HepG2 (cell line): ENCODE measurements around the gene VSIG10L. TPM values are rescaled to one million over a fixed set of nuclear protein-coding genes. Genes with fewer than 3 reads are reported as not detected.

Experiments
- ATAC-seq: fragments of 200-7000 bp; cut with Tn5 transposase; 3 replicates; pipeline ENCODE4 v1.9.1; 2020; ENCODE audit warnings: mild to moderate bottlenecking, moderate library complexity
- BruUV-seq: library from RNA; stranded (reverse); fragments of 400-500 nt; replicated peaks from 2 replicates; lab custom pipeline; 2021; lab: Mats Ljungman, UMichigan
- CTCF ChIA-PET: fragments of 300-600 bp; formaldehyde crosslinking; extraction: SDS; loops from one replicate; lab custom pipeline; 2021; ENCODE audit warnings: low total read pairs, inconsistent platforms, low intra/inter-chr PET ratio; lab: Yijun Ruan, JAX
- POLR2A ChIA-PET: fragments of 350-600 bp; sonication (Branson Sonifier 250); formaldehyde crosslinking; loops from one replicate; lab custom pipeline; 2020; ENCODE audit warnings: antibody characterized with exemption, inconsistent platforms; lab: Yijun Ruan, JAX
- DNase-seq: peaks from one replicate; pipeline ENCODE4 v3.0.0-alpha.2; 2015; ENCODE audit warnings: low spot score
- FAIRE-seq: peaks from 3 replicates; lab custom pipeline; 2011; peaks lifted over from hg19 to GRCh38; lab: Jason Lieb, UNC
- H2AFZ ChIP-seq: one replicate; pipeline ENCODE4 v1.6.1; 2011; ENCODE audit warnings: low read length, inconsistent platforms
- H3K27ac ChIP-seq: fragments of 300-600 bp; 3 replicates; pipeline ENCODE4 v1.8.0; 2011; ENCODE audit warnings: mixed run types, mild to moderate bottlenecking, mixed read lengths, low read length, inconsistent platforms; ENCODE audit not compliant: insufficient read depth; ENCODE audit errors: extremely low read length
- H3K27me3 ChIP-seq, 2 experiments: fragments of 200-600 bp in 1 of 2; 2 replicates in 1 of 2; 3 replicates in 1 of 2; pipeline versions ENCODE4 v1.6.0 to v1.8.0; 2011; ENCODE audit warnings: low read length in 2 of 2, mild to moderate bottlenecking in 2 of 2, moderate library complexity in 2 of 2, inconsistent platforms in 1 of 2; ENCODE audit not compliant: insufficient read depth in 2 of 2, control insufficient read depth in 1 of 2
- H3K36me3 ChIP-seq, 2 experiments: fragments of 200-600 bp in 1 of 2; replicated peaks in 1 of 2; 2 replicates in 1 of 2; 3 replicates in 1 of 2; pipeline versions ENCODE4 v1.5.1 to v1.8.0; 2011; ENCODE audit warnings: low read length in 2 of 2, inconsistent platforms in 1 of 2; ENCODE audit not compliant: insufficient read depth in 2 of 2, control insufficient read depth in 1 of 2
- H3K4me1 ChIP-seq: 2 replicates; pipeline ENCODE4 v1.5.1; 2012; ENCODE audit warnings: low read length, inconsistent platforms; ENCODE audit not compliant: insufficient read depth
- H3K4me2 ChIP-seq: 2 replicates; pipeline ENCODE4 v1.6.0; 2011; ENCODE audit warnings: low read depth, low read length, inconsistent platforms
- H3K4me3 ChIP-seq, 3 experiments: fragments of 200-600 bp in 1 of 3; sonication (generic), shearing (Covaris generic) in 1 of 3; replicated peaks in 1 of 3; 2 replicates each; pipeline ENCODE4 v1.5.1; 2011 to 2016; ENCODE audit warnings: low read length in 3 of 3, inconsistent platforms in 2 of 3, low read depth in 2 of 3, mild to moderate bottlenecking in 2 of 3, control low read depth in 1 of 3, mixed read lengths in 1 of 3; ENCODE audit not compliant: insufficient read depth in 1 of 3
- H3K79me2 ChIP-seq: one replicate; pipeline ENCODE4 v1.6.1; 2011; ENCODE audit warnings: low read length, inconsistent platforms; ENCODE audit not compliant: insufficient read depth
- H3K9ac ChIP-seq: 2 replicates; pipeline ENCODE4 v1.6.0; 2011; ENCODE audit warnings: mild to moderate bottlenecking, low read depth, low read length, inconsistent platforms; ENCODE audit not compliant: insufficient read depth
- H3K9me3 ChIP-seq: 2 replicates; pipeline ENCODE4 v1.5.1; 2012; ENCODE audit warnings: mild to moderate bottlenecking, low read length
- H4K20me1 ChIP-seq: 2 replicates; pipeline ENCODE4 v1.6.0; 2011; ENCODE audit warnings: inconsistent platforms, mild to moderate bottlenecking, low read length, moderate library complexity; ENCODE audit not compliant: insufficient read depth
- AGO2 ChIP-seq: fragments of 200-400 bp; formaldehyde crosslinking; optimal IDR thresholded peaks from 2 replicates; pipeline ENCODE3; 2017; ENCODE audit warnings: mild to moderate bottlenecking, low read depth, low read length, moderate library complexity
- KLF16 ChIP-seq, 2 experiments: sonication (generic) in 1 of 2; formaldehyde crosslinking in 1 of 2; IDR thresholded peaks; 2 replicates each; pipeline versions ENCODE4 v1.6.1 to v1.8.0; 2016 to 2023; ENCODE audit warnings: missing genetic modification reagents in 2 of 2, missing compliant biosample characterization in 1 of 2
- MAF1 ChIP-seq: sonication (generic); formaldehyde crosslinking; IDR thresholded peaks from 2 replicates; pipeline ENCODE4 v1.5.0; 2020; ENCODE audit warnings: missing genetic modification reagents, borderline replicate concordance
- POLR2A ChIP-seq, 2 experiments: IDR thresholded peaks; 2 replicates each; pipeline ENCODE4 v1.6.1; 2011; ENCODE audit warnings: low read depth in 2 of 2, low read length in 2 of 2, mild to moderate bottlenecking in 1 of 2, moderate library complexity in 1 of 2; ENCODE audit not compliant: insufficient read depth in 1 of 2
- RBAK ChIP-seq: sonication (generic); formaldehyde crosslinking; IDR thresholded peaks from 2 replicates; pipeline ENCODE4 v1.5.1; 2020; ENCODE audit warnings: mild to moderate bottlenecking, missing genetic modification reagents
- TARDBP ChIP-seq: sonication (generic); formaldehyde crosslinking; IDR thresholded peaks from 2 replicates; pipeline ENCODE4 v1.8.0; 2022; ENCODE audit warnings: mild to moderate bottlenecking, missing genetic modification reagents
- ZNF546 ChIP-seq: sonication (generic); formaldehyde crosslinking; conservative IDR thresholded peaks from 2 replicates; pipeline ENCODE4 v1.8.1; 2023; ENCODE audit warnings: mild to moderate bottlenecking, missing genetic modification reagents
- WGBS: methylation state at CpG from one replicate; pipeline ENCODE4 v1.1.6; 2017; ENCODE audit warnings: low lambda C conversion rate; 5-methylcytosine and 5-hydroxymethylcytosine counted together
- in situ Hi-C: cut with HindIII; loops from 2 replicates; pipeline ENCODE4 v1.10.0; 2017; ENCODE audit warnings: low pct_unique_long_range_greater_than_20kb; ENCODE audit not compliant: extremely low pct_ligation_motif_present
- intact Hi-C: fragments of 100-400 bp; cut with micrococcal nuclease; formaldehyde crosslinking; loops from one replicate; pipeline ENCODE4 v1.10.0; 2022; ENCODE audit not compliant: unreplicated experiment
- polyA plus RNA-seq, 8 experiments: library from polyadenylated mRNA; depleted of rRNA in 3 of 8; stranded (reverse) in 7 of 8; unstranded in 1 of 8; fragments of >200 nt; fragmentation: Illumina TruSeq in 4 of 8; extraction: Trizol in 4 of 8; gene quantifications; 2 replicates each; pipeline versions ENCODE4 v1.2.1 to v1.2.3, GENCODE V29; 2011 to 2016; ENCODE audit warnings: low read depth in 4 of 8, missing spikeins in 1 of 8, mixed read lengths in 1 of 8; ENCODE audit not compliant: insufficient read depth in 1 of 8
- total RNA-seq, 5 experiments: library from RNA; depleted of rRNA; stranded (reverse); fragments of >200 nt; fragmentation: Illumina TruSeq; extraction: Trizol; gene quantifications; 2 replicates each; pipeline ENCODE4 v1.2.3, GENCODE V29; 2016; ENCODE audit warnings: low read depth in 1 of 5
- TF ChIP-seq, protein P1 (sequence below): sonication (generic); formaldehyde crosslinking; IDR thresholded peaks from 2 replicates; pipeline ENCODE4 v1.4.0; 2020; ENCODE audit warnings: mild to moderate bottlenecking, low read depth, missing genetic modification reagents
- TF ChIP-seq, protein P2 (sequence below): sonication (generic); formaldehyde crosslinking; IDR thresholded peaks from 2 replicates; pipeline ENCODE4 v1.8.0; 2022; ENCODE audit warnings: missing genetic modification reagents, mild to moderate bottlenecking, moderate library complexity, borderline replicate concordance
- TF ChIP-seq, protein P3 (sequence below): sonication (generic); formaldehyde crosslinking; IDR thresholded peaks from 2 replicates; pipeline ENCODE4 v1.5.0; 2020; ENCODE audit warnings: mild to moderate bottlenecking, missing genetic modification reagents, moderate library complexity

Gene VSIG10L
- total and polyA plus RNA-seq, 2 of the 13 experiments (the other 11 are each of a cell fraction or from before 2014, with no cell fraction given): 2.7 to 8.5 TPM

DNA sequence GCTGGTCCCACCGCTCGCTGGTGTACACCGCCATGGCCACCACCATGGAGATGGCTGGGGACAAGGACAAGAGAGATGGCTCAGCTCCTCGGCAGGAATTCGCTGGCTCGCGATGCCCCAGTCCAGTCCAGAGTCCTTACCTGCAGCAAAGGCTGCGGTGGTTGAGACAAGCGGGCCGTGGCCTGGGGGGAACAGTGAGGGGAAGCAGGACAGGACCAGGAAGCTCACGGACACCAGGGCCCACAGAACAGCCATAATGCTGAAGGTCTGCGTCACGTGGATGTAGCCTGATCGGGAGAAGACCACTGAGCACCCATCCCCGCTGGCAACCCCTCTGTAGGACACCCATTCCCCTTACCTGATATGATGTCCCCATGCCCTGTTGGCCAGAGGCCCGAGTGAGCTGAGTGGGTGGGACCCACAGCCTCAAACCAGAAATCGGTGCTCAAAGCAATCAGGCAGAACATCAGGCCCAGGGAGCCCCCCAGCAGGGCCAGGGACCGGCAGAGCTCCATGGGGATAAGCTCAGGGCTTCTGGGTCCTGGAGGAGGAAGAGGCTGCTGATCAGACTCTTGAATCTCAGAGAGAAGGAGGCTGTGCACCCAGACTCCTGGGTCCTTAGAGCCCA, 30.2 kb upstream of the VSIG10L start:
- Histone ChIP-seq H3K27me3 (peaks cover 0 to 14% of the 10 kb centered on the region in 2 experiments; a peak in 1 of 5 replicates), H2AFZ (no peak overlapping the region), H4K20me1 (no peaks in the 10 kb centered on the region), H3K79me2 (peaks cover 5% of the 10 kb centered on the region), H3K36me3 (no peaks in the 10 kb centered on the region), H3K4me2 (no peak overlapping the region; the same call in 1 of the 2 replicates), H3K9ac (no peak overlapping the region), H3K9me3 (no peaks in the 10 kb centered on the region), H3K27ac (no peak overlapping the region), H3K4me1 (peaks cover 37% of the 10 kb centered on the region), H3K4me3 (no peak overlapping the region)
- DNase-seq (no peak), ATAC-seq (no peak), FAIRE-seq (no peak)
- intact Hi-C loops (no loop called here), in situ Hi-C loops (no loop called here)
- CTCF ChIA-PET: no interaction called here
- POLR2A ChIA-PET: interaction anchor here (1.0 to 5.3 kb wide), 7 partner anchors 10 to 31 kb away, joined by 3 to 27 read pairs (median 8); partner anchors contain the start of genes LIM2 and VSIG10L
- TF ChIP-seq MAF1 (CRISPR knock-in tag) (no peak), KLF16 (CRISPR knock-in tag; IDR thresholded peaks at IDR 0.05) (no peak), POLR2A (IDR thresholded peaks at IDR 0.05; ENCODE audit: insufficient read depth in 1 of 2, low read depth in 2 of 2, low read length in 2 of 2) (peak in 1 of 2 experiments; percentile 20; a peak in 1 of 4 replicates), ZNF546 (CRISPR knock-in tag) (no peak), AGO2 (peak; percentile 49), RBAK (CRISPR knock-in tag) (peak; percentile 93), TARDBP (CRISPR knock-in tag) (no peak)
- TF ChIP-seq, protein P1, sequence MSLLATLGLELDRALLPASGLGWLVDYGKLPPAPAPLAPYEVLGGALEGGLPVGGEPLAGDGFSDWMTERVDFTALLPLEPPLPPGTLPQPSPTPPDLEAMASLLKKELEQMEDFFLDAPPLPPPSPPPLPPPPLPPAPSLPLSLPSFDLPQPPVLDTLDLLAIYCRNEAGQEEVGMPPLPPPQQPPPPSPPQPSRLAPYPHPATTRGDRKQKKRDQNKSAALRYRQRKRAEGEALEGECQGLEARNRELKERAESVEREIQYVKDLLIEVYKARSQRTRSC (CRISPR knock-in tag): no peak
- TF ChIP-seq, protein P2, sequence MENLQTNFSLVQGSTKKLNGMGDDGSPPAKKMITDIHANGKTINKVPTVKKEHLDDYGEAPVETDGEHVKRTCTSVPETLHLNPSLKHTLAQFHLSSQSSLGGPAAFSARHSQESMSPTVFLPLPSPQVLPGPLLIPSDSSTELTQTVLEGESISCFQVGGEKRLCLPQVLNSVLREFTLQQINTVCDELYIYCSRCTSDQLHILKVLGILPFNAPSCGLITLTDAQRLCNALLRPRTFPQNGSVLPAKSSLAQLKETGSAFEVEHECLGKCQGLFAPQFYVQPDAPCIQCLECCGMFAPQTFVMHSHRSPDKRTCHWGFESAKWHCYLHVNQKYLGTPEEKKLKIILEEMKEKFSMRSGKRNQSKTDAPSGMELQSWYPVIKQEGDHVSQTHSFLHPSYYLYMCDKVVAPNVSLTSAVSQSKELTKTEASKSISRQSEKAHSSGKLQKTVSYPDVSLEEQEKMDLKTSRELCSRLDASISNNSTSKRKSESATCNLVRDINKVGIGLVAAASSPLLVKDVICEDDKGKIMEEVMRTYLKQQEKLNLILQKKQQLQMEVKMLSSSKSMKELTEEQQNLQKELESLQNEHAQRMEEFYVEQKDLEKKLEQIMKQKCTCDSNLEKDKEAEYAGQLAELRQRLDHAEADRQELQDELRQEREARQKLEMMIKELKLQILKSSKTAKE (CRISPR knock-in tag): no peak
- TF ChIP-seq, protein P3, sequence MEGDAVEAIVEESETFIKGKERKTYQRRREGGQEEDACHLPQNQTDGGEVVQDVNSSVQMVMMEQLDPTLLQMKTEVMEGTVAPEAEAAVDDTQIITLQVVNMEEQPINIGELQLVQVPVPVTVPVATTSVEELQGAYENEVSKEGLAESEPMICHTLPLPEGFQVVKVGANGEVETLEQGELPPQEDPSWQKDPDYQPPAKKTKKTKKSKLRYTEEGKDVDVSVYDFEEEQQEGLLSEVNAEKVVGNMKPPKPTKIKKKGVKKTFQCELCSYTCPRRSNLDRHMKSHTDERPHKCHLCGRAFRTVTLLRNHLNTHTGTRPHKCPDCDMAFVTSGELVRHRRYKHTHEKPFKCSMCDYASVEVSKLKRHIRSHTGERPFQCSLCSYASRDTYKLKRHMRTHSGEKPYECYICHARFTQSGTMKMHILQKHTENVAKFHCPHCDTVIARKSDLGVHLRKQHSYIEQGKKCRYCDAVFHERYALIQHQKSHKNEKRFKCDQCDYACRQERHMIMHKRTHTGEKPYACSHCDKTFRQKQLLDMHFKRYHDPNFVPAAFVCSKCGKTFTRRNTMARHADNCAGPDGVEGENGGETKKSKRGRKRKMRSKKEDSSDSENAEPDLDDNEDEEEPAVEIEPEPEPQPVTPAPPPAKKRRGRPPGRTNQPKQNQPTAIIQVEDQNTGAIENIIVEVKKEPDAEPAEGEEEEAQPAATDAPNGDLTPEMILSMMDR: no peak
- BruUV-seq: no TSS peak
- WGBS: 19% methylated on average over 2 of the region's 18 CpGs
